Smooth muscle cell (in vitro differentiated cells): ENCODE results near the gene RHOH. TPM values are rescaled to one million over a fixed set of nuclear protein-coding genes. Genes with fewer than 3 reads are reported as not detected.

Experiments
- DNase-seq: peaks from one replicate; lab custom pipeline; 2025; ENCODE audit not compliant: unreplicated experiment; lab: John Stamatoyannopoulos, UW
- H2AFZ ChIP-seq: fragments of 200-600 bp; sonication (generic); 2 replicates; pipeline ENCODE4 v1.6.0; 2016; ENCODE audit warnings: antibody characterized with exemption, low read depth, mild to moderate bottlenecking
- H3F3A ChIP-seq: fragments of 200-600 bp; sonication (generic); 2 replicates; pipeline ENCODE4 v1.6.0; 2017; ENCODE audit warnings: antibody characterized with exemption, low read depth
- H3K27ac ChIP-seq: fragments of 200-600 bp; sonication (generic); 2 replicates; pipeline ENCODE4 v1.5.1; 2016; ENCODE audit warnings: low read depth, mild to moderate bottlenecking
- H3K27me3 ChIP-seq: fragments of 200-600 bp; sonication (generic); 2 replicates; pipeline ENCODE4 v1.6.1; 2016; ENCODE audit warnings: low read depth, mild to moderate bottlenecking
- H3K36me3 ChIP-seq: fragments of 200-600 bp; sonication (generic); 2 replicates; pipeline ENCODE4 v1.5.1; 2016; ENCODE audit warnings: low read depth
- H3K4me1 ChIP-seq: fragments of 200-600 bp; sonication (generic); 2 replicates; pipeline ENCODE4 v1.5.1; 2016; ENCODE audit warnings: low read depth
- H3K4me2 ChIP-seq: fragments of 200-600 bp; sonication (generic); 2 replicates; pipeline ENCODE4 v1.6.0; 2016; ENCODE audit warnings: mild to moderate bottlenecking
- H3K4me3 ChIP-seq: fragments of 200-600 bp; sonication (generic); 2 replicates; pipeline ENCODE4 v1.5.1; 2016; ENCODE audit warnings: mild to moderate bottlenecking
- H3K79me2 ChIP-seq: fragments of 200-600 bp; sonication (generic); 2 replicates; pipeline ENCODE4 v1.6.0; 2016; ENCODE audit warnings: low read depth, mild to moderate bottlenecking
- H3K9ac ChIP-seq: fragments of 200-600 bp; sonication (generic); 2 replicates; pipeline ENCODE4 v1.6.0; 2016; ENCODE audit warnings: low read depth
- H3K9me3 ChIP-seq: fragments of 200-600 bp; sonication (generic); replicated peaks from 2 replicates; pipeline ENCODE4 v1.5.1; 2016; ENCODE audit warnings: low read depth
- H4K20me1 ChIP-seq: fragments of 200-600 bp; sonication (generic); 2 replicates; pipeline ENCODE4 v1.6.0; 2016; ENCODE audit warnings: low read depth
- WGBS: methylation state at CpG from one replicate; pipeline ENCODE4 v1.1.7; 2016; ENCODE audit warnings: low lambda C conversion rate; 5-methylcytosine and 5-hydroxymethylcytosine counted together
- polyA plus RNA-seq: library from polyadenylated mRNA; unstranded; fragments of >200 nt; fragmentation: Nextera tagmentation; extraction: Ambion mirVana; gene quantifications from 2 replicates; pipeline ENCODE4 v1.2.1, GENCODE V29; 2016
- total RNA-seq: library from RNA; depleted of rRNA; stranded (reverse); fragments of >200 nt; gene quantifications from 2 replicates; pipeline ENCODE4 v1.2.3, GENCODE V29; 2014
- TF ChIP-seq, protein P1 (sequence below): fragments of 200-600 bp; sonication (generic); IDR thresholded peaks from 2 replicates; pipeline ENCODE4 v1.5.1; 2017; ENCODE audit warnings: borderline replicate concordance, mild to moderate bottlenecking, antibody characterized with exemption; ENCODE audit not compliant: insufficient read depth, poor library complexity, severe bottlenecking

The RHOH gene
- total and polyA plus RNA-seq, 2 experiments from 2014 or later, result 0.46 TPM; not detected in 1

DNA sequence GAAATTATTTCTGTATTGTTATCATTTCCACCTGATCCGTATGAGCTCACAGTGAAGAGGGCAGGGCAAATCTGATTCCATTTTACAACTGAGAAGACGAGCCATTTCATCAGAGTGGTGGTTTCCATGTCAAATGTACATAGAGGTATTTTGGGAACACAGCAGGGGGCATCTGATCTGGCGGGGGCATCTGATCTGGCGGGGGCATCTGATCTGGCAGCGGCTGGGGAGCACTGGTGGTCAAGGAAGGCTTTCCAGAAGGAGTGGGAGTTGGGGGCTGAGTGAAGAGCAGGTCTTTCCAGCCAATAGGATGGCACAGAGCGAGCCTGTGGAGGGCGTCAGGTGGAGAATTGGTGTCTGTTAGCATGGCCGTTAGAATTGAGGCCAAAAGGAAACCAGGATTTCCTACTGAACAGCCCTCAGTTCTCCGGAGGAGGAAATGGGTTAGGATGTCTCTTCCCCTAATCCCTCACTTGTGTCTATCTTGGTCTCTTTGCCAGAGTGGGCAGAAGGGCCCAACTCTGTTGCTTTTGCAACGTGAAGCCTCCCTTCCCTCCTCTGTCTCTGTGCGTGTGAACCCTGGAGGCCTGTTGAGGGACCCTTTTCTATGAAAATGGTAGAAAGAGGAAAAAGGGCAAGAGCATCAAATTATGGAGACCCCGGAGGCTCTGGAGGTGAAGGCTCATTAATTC, 41.3 kb downstream of the RHOH start:
- H3K36me3 ChIP-seq, result no peaks in the 10 kb centered on the region
- no peak overlapping the region for H3K27ac ChIP-seq
- no peak overlapping the region for H3K9ac ChIP-seq
- no peaks in the 10 kb centered on the region for H3K4me1 ChIP-seq
- H2AFZ ChIP-seq, result no peak overlapping the region
- 92% methylated on average over 12 of the region's 12 CpGs for WGBS
- H4K20me1 ChIP-seq, result no peaks in the 10 kb centered on the region
- no peaks in the 10 kb centered on the region for H3F3A ChIP-seq
- no peak overlapping the region for H3K4me3 ChIP-seq
- no peaks in the 10 kb centered on the region for H3K27me3 ChIP-seq
- H3K9me3 ChIP-seq, result no peaks in the 10 kb centered on the region
- H3K4me2 ChIP-seq, result no peak overlapping the region
- no peak for DNase-seq
- TF ChIP-seq, protein P1, sequence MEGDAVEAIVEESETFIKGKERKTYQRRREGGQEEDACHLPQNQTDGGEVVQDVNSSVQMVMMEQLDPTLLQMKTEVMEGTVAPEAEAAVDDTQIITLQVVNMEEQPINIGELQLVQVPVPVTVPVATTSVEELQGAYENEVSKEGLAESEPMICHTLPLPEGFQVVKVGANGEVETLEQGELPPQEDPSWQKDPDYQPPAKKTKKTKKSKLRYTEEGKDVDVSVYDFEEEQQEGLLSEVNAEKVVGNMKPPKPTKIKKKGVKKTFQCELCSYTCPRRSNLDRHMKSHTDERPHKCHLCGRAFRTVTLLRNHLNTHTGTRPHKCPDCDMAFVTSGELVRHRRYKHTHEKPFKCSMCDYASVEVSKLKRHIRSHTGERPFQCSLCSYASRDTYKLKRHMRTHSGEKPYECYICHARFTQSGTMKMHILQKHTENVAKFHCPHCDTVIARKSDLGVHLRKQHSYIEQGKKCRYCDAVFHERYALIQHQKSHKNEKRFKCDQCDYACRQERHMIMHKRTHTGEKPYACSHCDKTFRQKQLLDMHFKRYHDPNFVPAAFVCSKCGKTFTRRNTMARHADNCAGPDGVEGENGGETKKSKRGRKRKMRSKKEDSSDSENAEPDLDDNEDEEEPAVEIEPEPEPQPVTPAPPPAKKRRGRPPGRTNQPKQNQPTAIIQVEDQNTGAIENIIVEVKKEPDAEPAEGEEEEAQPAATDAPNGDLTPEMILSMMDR, result no peak
- no peaks in the 10 kb centered on the region for H3K79me2 ChIP-seq

DNA sequence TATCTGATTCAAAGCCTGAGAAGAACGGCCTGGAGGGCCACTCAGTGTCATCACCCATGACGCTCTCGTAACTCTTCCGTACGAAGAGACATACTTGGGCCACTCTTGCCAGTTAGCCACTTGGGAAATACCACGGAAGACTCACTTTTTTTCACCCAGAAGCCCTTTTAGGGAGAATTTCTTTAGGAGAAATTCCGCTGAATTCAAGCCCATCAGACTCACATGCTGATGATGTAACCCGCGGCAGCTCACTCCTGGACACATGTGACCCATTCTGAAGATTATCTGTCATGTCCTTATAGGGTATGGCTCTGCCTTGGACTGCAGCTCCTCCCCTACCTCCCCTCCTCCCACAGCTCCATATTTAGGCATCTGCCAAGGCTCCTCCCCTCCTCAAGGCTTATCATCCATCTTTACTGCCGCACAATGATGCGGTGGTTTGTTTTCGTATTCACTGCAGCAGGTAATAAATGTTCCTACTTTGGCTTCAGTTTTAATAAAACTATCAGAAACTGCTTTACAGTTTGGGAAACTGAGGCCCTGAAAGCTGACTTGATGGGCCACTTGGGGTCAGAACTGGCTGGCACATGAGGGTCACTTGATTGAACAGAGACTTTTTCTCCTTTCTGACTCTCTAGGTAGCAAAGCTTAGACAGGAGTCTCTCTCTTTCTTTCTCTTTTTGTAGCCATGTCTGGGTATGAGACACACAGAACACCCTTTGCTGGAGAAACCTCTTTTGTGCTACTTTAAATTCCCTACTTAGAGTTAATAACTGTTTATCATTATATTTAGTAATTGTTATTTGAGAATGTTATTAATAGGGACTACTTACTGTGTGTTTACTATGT, 42.1 kb downstream of the RHOH start:
- WGBS, result 85% methylated on average over 12 of the region's 12 CpGs
- no peaks in the 10 kb centered on the region for H3K36me3 ChIP-seq
- H3K27me3 ChIP-seq, result no peaks in the 10 kb centered on the region
- no peaks in the 10 kb centered on the region for H3K79me2 ChIP-seq
- H3K4me1 ChIP-seq, result no peaks in the 10 kb centered on the region
- no peaks in the 10 kb centered on the region for H4K20me1 ChIP-seq
- no peak overlapping the region for H3K27ac ChIP-seq
- TF ChIP-seq, protein P1, result no peak
- H2AFZ ChIP-seq, result no peak overlapping the region
- no peak for DNase-seq
- H3F3A ChIP-seq, result no peaks in the 10 kb centered on the region
- no peak overlapping the region for H3K4me2 ChIP-seq
- H3K9me3 ChIP-seq, result no peaks in the 10 kb centered on the region
- no peak overlapping the region for H3K4me3 ChIP-seq
- no peak overlapping the region for H3K9ac ChIP-seq

DNA sequence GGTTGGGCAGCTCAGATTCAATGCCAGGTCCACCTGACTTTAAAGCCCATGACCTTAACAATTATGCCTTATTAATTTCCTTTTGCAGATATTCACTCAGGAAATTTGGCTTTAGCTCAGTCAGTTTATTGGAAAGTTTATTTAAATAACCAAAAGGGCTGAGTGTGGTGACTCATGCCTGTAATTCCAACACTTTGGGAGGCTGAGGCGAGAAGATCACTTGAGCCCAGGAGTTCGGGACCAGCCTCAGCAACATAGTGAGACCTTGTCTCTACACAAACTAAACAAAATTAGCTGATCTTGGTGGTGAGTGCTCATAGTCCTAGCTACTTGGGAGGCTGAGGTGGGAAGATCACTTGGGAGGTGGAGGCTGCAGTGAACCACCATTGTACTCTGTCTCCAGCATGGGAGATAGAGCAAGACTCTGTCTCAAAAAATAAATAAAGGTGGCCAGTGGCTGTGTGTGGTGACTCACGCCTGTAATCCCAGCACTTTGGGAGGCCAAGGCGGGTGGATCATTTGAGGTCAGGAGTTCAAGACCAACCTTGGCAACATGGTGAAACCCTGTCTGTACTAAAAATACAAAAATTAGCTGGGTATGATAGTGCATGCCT, 43.3 kb downstream of the RHOH start:
- Histone ChIP-seq H3K79me2 (no peaks in the 10 kb centered on the region), H3K4me1 (no peaks in the 10 kb centered on the region), H3K36me3 (no peaks in the 10 kb centered on the region), H3K27ac (no peak overlapping the region), H3K27me3 (no peaks in the 10 kb centered on the region), H3K9ac (no peak overlapping the region), H2AFZ (no peak overlapping the region), H4K20me1 (no peaks in the 10 kb centered on the region), H3K4me3 (no peak overlapping the region), H3F3A (no peaks in the 10 kb centered on the region), H3K4me2 (no peak overlapping the region), H3K9me3 (no peaks in the 10 kb centered on the region)
- 67% methylated on average over 4 of the region's 4 CpGs for WGBS
- TF ChIP-seq, protein P1, result no peak
- DNase-seq, result no peak
